Transverse colon (tissue), 4 donors: ENCODE results near the gene TBC1D7.

Experiments used
- POLR2A ChIP-seq: fragments of 450-650 bp; IDR thresholded peaks from one replicate; pipeline ENCODE4 v1.6.1; 2016; ENCODE audit warnings: antibody characterized with exemption, mild to moderate bottlenecking, moderate library complexity
- POLR2AphosphoS5 ChIP-seq, 3 donors: sonication (generic); formaldehyde crosslinking; IDR thresholded peaks; one replicate each; pipeline ENCODE4 v1.6.1; 2016; ENCODE audit warnings: antibody characterized with exemption in 3 of 3
- TF ChIP-seq, protein P1 (sequence below), 5 experiments: fragments of 200-600 bp in 3 of 5; fragments of 450-650 bp in 2 of 5; sonication (generic) in 3 of 5; IDR thresholded peaks; 1 replicate in 2 of 5; 2 replicates in 3 of 5; pipeline ENCODE4 v1.5.1; 2016 to 2017; ENCODE audit warnings: antibody characterized with exemption in 5 of 5, inconsistent platforms in 3 of 5, mild to moderate bottlenecking in 2 of 5, moderate library complexity in 1 of 5

DNA sequence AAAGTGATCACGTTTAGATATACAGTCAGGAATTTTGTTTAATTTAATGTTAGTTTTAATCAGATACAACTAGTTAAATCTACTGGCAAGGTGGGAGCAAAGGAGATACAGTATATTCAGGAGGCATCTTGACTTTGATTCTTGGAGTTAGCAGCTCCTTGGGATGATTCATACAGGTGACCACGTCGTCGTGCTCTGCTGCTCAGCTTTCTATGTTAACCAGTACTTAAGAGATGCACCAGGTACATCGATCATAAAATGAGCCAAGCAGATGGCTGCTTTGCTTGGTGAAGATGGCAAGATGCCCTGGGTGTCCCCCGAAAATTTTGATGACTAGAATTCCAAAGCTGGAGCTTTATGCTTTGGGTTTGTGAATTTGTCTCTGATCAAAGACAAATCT is 64.7 kb downstream of the TBC1D7 start:
- TF ChIP-seq, protein P1, sequence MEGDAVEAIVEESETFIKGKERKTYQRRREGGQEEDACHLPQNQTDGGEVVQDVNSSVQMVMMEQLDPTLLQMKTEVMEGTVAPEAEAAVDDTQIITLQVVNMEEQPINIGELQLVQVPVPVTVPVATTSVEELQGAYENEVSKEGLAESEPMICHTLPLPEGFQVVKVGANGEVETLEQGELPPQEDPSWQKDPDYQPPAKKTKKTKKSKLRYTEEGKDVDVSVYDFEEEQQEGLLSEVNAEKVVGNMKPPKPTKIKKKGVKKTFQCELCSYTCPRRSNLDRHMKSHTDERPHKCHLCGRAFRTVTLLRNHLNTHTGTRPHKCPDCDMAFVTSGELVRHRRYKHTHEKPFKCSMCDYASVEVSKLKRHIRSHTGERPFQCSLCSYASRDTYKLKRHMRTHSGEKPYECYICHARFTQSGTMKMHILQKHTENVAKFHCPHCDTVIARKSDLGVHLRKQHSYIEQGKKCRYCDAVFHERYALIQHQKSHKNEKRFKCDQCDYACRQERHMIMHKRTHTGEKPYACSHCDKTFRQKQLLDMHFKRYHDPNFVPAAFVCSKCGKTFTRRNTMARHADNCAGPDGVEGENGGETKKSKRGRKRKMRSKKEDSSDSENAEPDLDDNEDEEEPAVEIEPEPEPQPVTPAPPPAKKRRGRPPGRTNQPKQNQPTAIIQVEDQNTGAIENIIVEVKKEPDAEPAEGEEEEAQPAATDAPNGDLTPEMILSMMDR (IDR thresholded peaks at IDR 0.05) = no peak
- TF ChIP-seq POLR2A (no peak), POLR2AphosphoS5 (IDR thresholded peaks at IDR 0.05) (no peak)
